Fibroblast of lung (primary cell): ENCODE results near the gene CEP131.

Source experiments
- CTCF ChIP-seq, 2 donors: IDR thresholded peaks in 1 of 2; conservative IDR thresholded peaks in 1 of 2; 1 replicate in 1 of 2; 2 replicates in 1 of 2; pipeline ENCODE4 v1.5.1; 2011 to 2012; ENCODE audit warnings: low read length in 2 of 2, control low read depth in 1 of 2, inconsistent platforms in 1 of 2, low read depth in 1 of 2, mild to moderate bottlenecking in 1 of 2
- EZH2 ChIP-seq: IDR thresholded peaks from 2 replicates; pipeline ENCODE4 v1.5.1; 2012; ENCODE audit warnings: low read length, control low read depth, mild to moderate bottlenecking; ENCODE audit errors: missing control alignments

- TF ChIP-seq CTCF (conservative IDR thresholded peaks at IDR 0.05 in 1 of 2, IDR thresholded peaks at IDR 0.05 in 1 of 2; ENCODE audit: low read depth in 1 of 2, low read length in 2 of 2) = no peak
- no peak for TF ChIP-seq EZH2
Observed at GRCh38 chr17:81210868-81211267, 11.9 kb downstream of the CEP131 start.
